Dermis microvascular lymphatic vessel endothelial cell (primary cell): Measurements from ENCODE around the gene ANP32E. TPM values are rescaled to one million over a fixed set of nuclear protein-coding genes. Genes with fewer than 3 reads are reported as not detected.

ENCODE experiments used
- DNase-seq, 2 donors: peaks; one replicate each; pipeline versions ENCODE4 v3.0.0 to v3.0.0-alpha.2; 2010; ENCODE audit warnings: low read depth in 2 of 2
- total RNA-seq: library from RNA; depleted of rRNA; stranded (reverse); fragments of >200 nt; gene quantifications from 2 replicates; pipeline ENCODE4 v1.2.1, GENCODE V29; 2014

The ANP32E gene
- 10.0 and 23.2 TPM in 2 replicates for total RNA-seq

GRCh38 chr1:150235852-150236613 is at the start of gene ANP32E:
ANP32E (minus strand) TSS chr1:150236112; CDS start chr1:150235786, 326 bp downstream.
- peak; percentile 99 to 100 for DNase-seq

- DNase-seq = no peak
Observed at GRCh38 chr1:150283260-150283659, 47.3 kb upstream of the ANP32E start.

- no peak for DNase-seq
Observed at GRCh38 chr1:150282558-150282958, 46.6 kb upstream of the ANP32E start.

- DNase-seq = peak; percentile 96 to 97
Observed at GRCh38 chr1:150281758-150282557, 46.0 kb upstream of the ANP32E start, which contains the start of gene CIART. CIART (plus strand) TSS chr1:150282554; CDS start chr1:150283268, 714 bp downstream.

- DNase-seq = peak; percentile 42 to 76
Observed at GRCh38 chr1:150281221-150281757, 45.4 kb upstream of the ANP32E start.

- DNase-seq = no peak
Observed at GRCh38 chr1:150280138-150280707, 44.3 kb upstream of the ANP32E start.

- DNase-seq = peak in 1 of 2 donors; percentile 14
Observed at GRCh38 chr1:150273311-150273710, 37.4 kb upstream of the ANP32E start.

- DNase-seq = no peak
Observed at GRCh38 chr1:150271291-150271959, 35.5 kb upstream of the ANP32E start.

GRCh38 chr1:150269451-150269850 is 33.5 kb upstream of the ANP32E start:
- DNase-seq = no peak

GRCh38 chr1:150268705-150269403 is 32.9 kb upstream of the ANP32E start, which contains the start of gene APH1A:
APH1A (minus strand) TSS chr1:150269016; CDS start chr1:150268810, 206 bp downstream.
- DNase-seq = peak; percentile 95 to 98

- DNase-seq = peak; percentile 48 to 64
Observed at GRCh38 chr1:150268340-150268704, 32.4 kb upstream of the ANP32E start.

- no peak for DNase-seq
Observed at GRCh38 chr1:150267896-150268295, 32.0 kb upstream of the ANP32E start.

GRCh38 chr1:150263549-150263948 is 27.6 kb upstream of the ANP32E start:
- DNase-seq = no peak

- no peak for DNase-seq
Observed at GRCh38 chr1:150262388-150263320, 26.7 kb upstream of the ANP32E start.

- DNase-seq = no peak
Observed at GRCh38 chr1:150261367-150261766, 25.5 kb upstream of the ANP32E start.

GRCh38 chr1:150259758-150260669 is 24.1 kb upstream of the ANP32E start:
- DNase-seq = peak in 1 of 2 donors; percentile 28

GRCh38 chr1:150259217-150259616 is 23.3 kb upstream of the ANP32E start:
- DNase-seq = no peak
